A673 (cell line): Measurements from ENCODE around the gene RBFOX2. TPM values are rescaled to one million over a fixed set of nuclear protein-coding genes. Genes with fewer than 3 reads are reported as not detected.

Experiments
- BruUV-seq: library from RNA; stranded (reverse); fragments of 400-500 nt; replicated peaks from 2 replicates; lab custom pipeline; 2021; lab: Mats Ljungman, UMichigan
- CTCF ChIA-PET: fragments of 300-600 bp; sonication (Branson Sonifier 250); formaldehyde crosslinking; loops from one replicate; lab custom pipeline; 2022; ENCODE audit warnings: antibody characterized with exemption; lab: Charles Lee
- POLR2A ChIA-PET: fragments of 300-600 bp; sonication (Branson Sonifier 250); formaldehyde crosslinking; loops from one replicate; lab custom pipeline; 2022; ENCODE audit warnings: antibody characterized with exemption; ENCODE audit not compliant: low non-redundant PET; lab: Charles Lee
- DNase-seq: peaks from one replicate; pipeline ENCODE4 v3.0.0-alpha.2; 2015; ENCODE audit warnings: low spot score
- H3K27ac ChIP-seq: fragments of 200-600 bp; sonication (generic); 2 replicates; pipeline ENCODE4 v1.5.1; 2016; ENCODE audit warnings: mixed run types, low read depth, mild to moderate bottlenecking, mixed read lengths, antibody characterized with exemption, low read length; ENCODE audit not compliant: poor library complexity, severe bottlenecking
- H3K27me3 ChIP-seq: fragments of 200-600 bp; sonication (generic); replicated peaks from 2 replicates; pipeline ENCODE4 v1.6.1; 2017; ENCODE audit warnings: mixed run types, low read depth, mild to moderate bottlenecking, mixed read lengths, antibody characterized with exemption, low read length; ENCODE audit not compliant: insufficient read depth, poor library complexity
- H3K36me3 ChIP-seq: fragments of 200-600 bp; sonication (generic); 2 replicates; pipeline ENCODE4 v1.6.1; 2016; ENCODE audit warnings: mixed run types, mild to moderate bottlenecking, mixed read lengths, antibody characterized with exemption, low read length; ENCODE audit not compliant: insufficient read depth, poor library complexity, severe bottlenecking
- H3K4me1 ChIP-seq: fragments of 200-600 bp; sonication (generic); 2 replicates; pipeline ENCODE4 v1.6.1; 2017; ENCODE audit warnings: mixed run types, mild to moderate bottlenecking, mixed read lengths, antibody characterized with exemption, low read length; ENCODE audit not compliant: insufficient read depth, poor library complexity, severe bottlenecking
- H3K4me3 ChIP-seq: fragments of 200-600 bp; sonication (generic); 2 replicates; pipeline ENCODE4 v1.5.1; 2016; ENCODE audit warnings: low read depth, mixed run types, mild to moderate bottlenecking, mixed read lengths, low read length; ENCODE audit not compliant: poor library complexity, severe bottlenecking
- H3K9me3 ChIP-seq: fragments of 200-600 bp; sonication (generic); 2 replicates; pipeline ENCODE4 v1.6.1; 2016; ENCODE audit warnings: mixed run types, low read depth, mild to moderate bottlenecking, mixed read lengths, antibody characterized with exemption, low read length; ENCODE audit not compliant: poor library complexity, severe bottlenecking
- CTCF ChIP-seq: fragments of 300-800, 200-600 bp; sonication (generic); conservative IDR thresholded peaks from 2 replicates; pipeline ENCODE4 v1.5.1; 2017; ENCODE audit warnings: low read depth, mild to moderate bottlenecking, antibody characterized with exemption, low read length, moderate library complexity, mixed read lengths
- EZH2 ChIP-seq: fragments of 200-600 bp; sonication (generic); IDR thresholded peaks from 2 replicates; pipeline ENCODE4 v1.6.1; 2017; ENCODE audit warnings: borderline replicate concordance, low read depth, mild to moderate bottlenecking, mixed read lengths, antibody characterized with exemption, low read length; ENCODE audit not compliant: poor library complexity, severe bottlenecking
- intact Hi-C: fragments of 100-400 bp; cut with micrococcal nuclease; formaldehyde crosslinking; loops from one replicate; pipeline ENCODE4 v1.10.0; 2022; ENCODE audit not compliant: unreplicated experiment
- total RNA-seq: library from RNA; stranded (reverse); gene quantifications from 2 replicates; pipeline ENCODE4 v1.2.3, GENCODE V29; 2021

The RBFOX2 gene
- total RNA-seq, 1 experiment from 2014 or later, result 142 TPM

GRCh38 chr22:35978889-35979288 lies 49.7 kb downstream of the RBFOX2 start:
- no peak overlapping the region for H3K4me3 ChIP-seq
- TF ChIP-seq CTCF (no peak), EZH2 (no peak)
- H3K4me1 ChIP-seq, result peaks cover 46% of the 10 kb centered on the region
- H3K9me3 ChIP-seq, result no peaks in the 10 kb centered on the region
- no peaks in the 10 kb centered on the region for H3K27me3 ChIP-seq
- no TSS peak for BruUV-seq
- H3K36me3 ChIP-seq, result no peaks in the 10 kb centered on the region
- POLR2A ChIA-PET, result no interaction called here
- H3K27ac ChIP-seq, result no peak overlapping the region
- CTCF ChIA-PET, result interaction anchor here (0.6 kb wide), 1 partner anchor 207 kb away, joined by 3 read pairs; no protein-coding TSS in a partner anchor
- intact Hi-C loops, result no loop called here
- DNase-seq, result no peak

- POLR2A ChIA-PET, result no interaction called here
These were observed 50.4 kb downstream of the RBFOX2 start for GRCh38 chr22:35978201-35978600.

GRCh38 chr22:35977136-35977535 lies 51.5 kb downstream of the RBFOX2 start:
- Histone ChIP-seq H3K4me3 (no peak overlapping the region), H3K27me3 (no peaks in the 10 kb centered on the region), H3K36me3 (no peaks in the 10 kb centered on the region), H3K9me3 (no peaks in the 10 kb centered on the region), H3K27ac (no peak overlapping the region), H3K4me1 (peaks cover 47% of the 10 kb centered on the region)
- intact Hi-C loops, result no loop called here
- ChIA-PET POLR2A (no interaction called here), CTCF (no interaction called here)
- no peak for DNase-seq
- BruUV-seq, result no TSS peak
- TF ChIP-seq CTCF (no peak), EZH2 (no peak)

More at GRCh38 chr22:35978201-35978600, 50.4 kb downstream of the RBFOX2 start:
- no peaks in the 10 kb centered on the region for H3K9me3 ChIP-seq
- no peak overlapping the region for H3K4me3 ChIP-seq
- no peaks in the 10 kb centered on the region for H3K27me3 ChIP-seq
- intact Hi-C loops, result no loop called here
- CTCF ChIA-PET, result no interaction called here
- TF ChIP-seq CTCF (no peak), EZH2 (no peak)
- H3K27ac ChIP-seq, result no peak overlapping the region
- no peaks in the 10 kb centered on the region for H3K36me3 ChIP-seq
- BruUV-seq, result no TSS peak
- peaks cover 46% of the 10 kb centered on the region for H3K4me1 ChIP-seq
- DNase-seq, result no peak
